Neutrophil (primary cell): ENCODE results near the gene ATP5PF.
A peak's percentile ranks its signal among the peaks of the same experiment; 100 is the strongest.

Experiments used
- H3K27ac ChIP-seq: fragments of 200-600 bp; sonication (generic); 2 replicates; pipeline ENCODE4 v1.5.1; 2016; ENCODE audit warnings: mild to moderate bottlenecking, moderate library complexity
- H3K27me3 ChIP-seq: fragments of 200-600 bp; sonication (generic); 2 replicates; pipeline ENCODE4 v1.6.0; 2016; ENCODE audit warnings: mild to moderate bottlenecking
- H3K36me3 ChIP-seq: fragments of 200-600 bp; sonication (generic); 2 replicates; pipeline ENCODE4 v1.5.1; 2017
- H3K4me1 ChIP-seq, 2 experiments: fragments of 200-600 bp in 1 of 2; sonication (generic) in 1 of 2; 1 replicate in 1 of 2; 2 replicates in 1 of 2; pipeline versions ENCODE4 v1.5.1 to v1.6.1; 2013 to 2016; ENCODE audit warnings: low read depth in 1 of 2, low read length in 1 of 2, mild to moderate bottlenecking in 1 of 2, moderate library complexity in 1 of 2; ENCODE audit not compliant: control insufficient read depth in 1 of 2, insufficient read depth in 1 of 2
- H3K4me3 ChIP-seq, 2 experiments: fragments of 200-600 bp in 1 of 2; sonication (generic) in 1 of 2; 1 replicate in 1 of 2; 2 replicates in 1 of 2; pipeline ENCODE4 v1.5.1; 2013 to 2016; ENCODE audit warnings: low read depth in 1 of 2, low read length in 1 of 2, mild to moderate bottlenecking in 1 of 2, moderate library complexity in 1 of 2
- H3K9me3 ChIP-seq: fragments of 200-600 bp; sonication (generic); 2 replicates; pipeline ENCODE4 v1.5.1; 2016
- TF ChIP-seq, protein P1 (sequence below): fragments of 200-600 bp; sonication (generic); IDR thresholded peaks from 2 replicates; pipeline ENCODE4 v1.5.1; 2016; ENCODE audit warnings: antibody characterized with exemption

ATP5PF gene

DNA sequence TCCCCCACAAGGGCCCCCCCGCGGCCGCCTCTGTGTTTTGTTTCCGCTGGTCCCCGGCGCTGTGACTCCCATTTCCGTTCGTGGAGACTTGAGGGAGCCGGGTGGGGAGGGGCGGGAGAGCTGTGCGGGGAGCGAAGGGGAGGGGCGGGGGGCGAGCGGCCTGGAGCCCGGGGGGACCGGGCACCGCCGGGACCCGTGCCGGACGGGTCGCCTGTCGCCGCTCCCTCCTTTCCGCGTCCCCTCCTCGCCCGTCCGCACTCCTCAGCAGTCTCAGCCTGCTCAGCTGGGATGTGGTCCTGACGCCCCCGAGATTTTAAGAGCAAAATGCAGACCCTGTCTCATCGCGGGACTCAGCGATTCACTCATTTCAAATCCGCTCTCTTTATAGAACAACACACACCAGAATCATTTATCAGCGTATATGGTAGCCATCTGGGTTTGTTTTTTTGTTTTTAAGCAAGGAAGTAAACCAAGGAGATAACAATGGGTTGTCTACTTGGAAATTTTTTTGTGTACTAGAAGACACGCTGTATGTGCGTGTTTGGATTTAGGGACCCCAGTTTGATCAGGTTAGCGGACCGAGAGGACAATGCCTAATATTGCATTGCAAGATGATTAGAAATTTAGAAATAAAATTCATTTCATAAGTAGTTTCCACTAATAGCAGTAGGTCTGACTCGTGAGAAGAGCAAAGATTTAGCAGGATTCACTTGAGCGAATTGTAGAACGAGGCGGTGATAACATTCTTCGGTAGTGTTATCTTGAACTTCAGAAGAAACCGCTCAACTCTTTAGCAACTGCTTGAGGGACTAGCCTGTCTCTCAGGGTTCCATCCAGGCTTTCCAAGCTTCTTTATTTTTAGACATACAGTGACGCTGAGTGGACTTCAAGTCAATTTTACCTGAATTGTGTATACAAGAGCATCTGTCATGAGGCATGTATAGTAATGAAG is 1.2 kb upstream of the ATP5PF start:
- Histone ChIP-seq H3K27me3 (no peaks in the 10 kb centered on the region), H3K4me1 (peaks cover 20 to 23% of the 10 kb centered on the region in 2 experiments), H3K4me3 (peak overlapping the region; percentile 95 to 97), H3K27ac (peak overlapping the region; percentile 92), H3K36me3 (no peaks in the 10 kb centered on the region), H3K9me3 (no peaks in the 10 kb centered on the region)
- TF ChIP-seq, protein P1, sequence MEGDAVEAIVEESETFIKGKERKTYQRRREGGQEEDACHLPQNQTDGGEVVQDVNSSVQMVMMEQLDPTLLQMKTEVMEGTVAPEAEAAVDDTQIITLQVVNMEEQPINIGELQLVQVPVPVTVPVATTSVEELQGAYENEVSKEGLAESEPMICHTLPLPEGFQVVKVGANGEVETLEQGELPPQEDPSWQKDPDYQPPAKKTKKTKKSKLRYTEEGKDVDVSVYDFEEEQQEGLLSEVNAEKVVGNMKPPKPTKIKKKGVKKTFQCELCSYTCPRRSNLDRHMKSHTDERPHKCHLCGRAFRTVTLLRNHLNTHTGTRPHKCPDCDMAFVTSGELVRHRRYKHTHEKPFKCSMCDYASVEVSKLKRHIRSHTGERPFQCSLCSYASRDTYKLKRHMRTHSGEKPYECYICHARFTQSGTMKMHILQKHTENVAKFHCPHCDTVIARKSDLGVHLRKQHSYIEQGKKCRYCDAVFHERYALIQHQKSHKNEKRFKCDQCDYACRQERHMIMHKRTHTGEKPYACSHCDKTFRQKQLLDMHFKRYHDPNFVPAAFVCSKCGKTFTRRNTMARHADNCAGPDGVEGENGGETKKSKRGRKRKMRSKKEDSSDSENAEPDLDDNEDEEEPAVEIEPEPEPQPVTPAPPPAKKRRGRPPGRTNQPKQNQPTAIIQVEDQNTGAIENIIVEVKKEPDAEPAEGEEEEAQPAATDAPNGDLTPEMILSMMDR: no peak

DNA sequence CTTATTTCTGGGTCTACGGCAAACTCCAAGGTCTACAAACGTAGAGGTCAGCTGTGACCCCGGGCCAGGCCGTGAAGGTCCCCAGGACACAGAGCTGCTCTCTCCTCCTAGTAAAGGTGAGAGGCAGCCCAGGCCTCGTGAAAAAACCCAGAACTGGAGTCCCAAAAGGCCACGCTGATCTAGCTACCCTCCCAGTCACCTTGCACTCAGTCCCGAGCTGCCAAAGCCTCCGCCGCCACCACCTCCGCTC is 125 bp downstream of the ATP5PF start:
- peaks cover 20 to 23% of the 10 kb centered on the region in 2 experiments for H3K4me1 ChIP-seq
- H3K27me3 ChIP-seq: no peaks in the 10 kb centered on the region
- TF ChIP-seq, protein P1: no peak
- H3K4me3 ChIP-seq: peak overlapping the region; percentile 95 to 97
- H3K27ac ChIP-seq: peak overlapping the region; percentile 92
- peaks cover 6% of the 10 kb centered on the region for H3K36me3 ChIP-seq
- H3K9me3 ChIP-seq: no peaks in the 10 kb centered on the region

GRCh38 chr21:25733859-25734653 is 648 bp downstream of the ATP5PF start:
- TF ChIP-seq, protein P1: no peak
- peaks cover 20 to 23% of the 10 kb centered on the region in 2 experiments for H3K4me1 ChIP-seq
- no peaks in the 10 kb centered on the region for H3K9me3 ChIP-seq
- peaks cover 12% of the 10 kb centered on the region for H3K36me3 ChIP-seq
- peak overlapping the region; percentile 95 to 97 for H3K4me3 ChIP-seq
- H3K27me3 ChIP-seq: no peaks in the 10 kb centered on the region
- H3K27ac ChIP-seq: peak overlapping the region; percentile 92

DNA sequence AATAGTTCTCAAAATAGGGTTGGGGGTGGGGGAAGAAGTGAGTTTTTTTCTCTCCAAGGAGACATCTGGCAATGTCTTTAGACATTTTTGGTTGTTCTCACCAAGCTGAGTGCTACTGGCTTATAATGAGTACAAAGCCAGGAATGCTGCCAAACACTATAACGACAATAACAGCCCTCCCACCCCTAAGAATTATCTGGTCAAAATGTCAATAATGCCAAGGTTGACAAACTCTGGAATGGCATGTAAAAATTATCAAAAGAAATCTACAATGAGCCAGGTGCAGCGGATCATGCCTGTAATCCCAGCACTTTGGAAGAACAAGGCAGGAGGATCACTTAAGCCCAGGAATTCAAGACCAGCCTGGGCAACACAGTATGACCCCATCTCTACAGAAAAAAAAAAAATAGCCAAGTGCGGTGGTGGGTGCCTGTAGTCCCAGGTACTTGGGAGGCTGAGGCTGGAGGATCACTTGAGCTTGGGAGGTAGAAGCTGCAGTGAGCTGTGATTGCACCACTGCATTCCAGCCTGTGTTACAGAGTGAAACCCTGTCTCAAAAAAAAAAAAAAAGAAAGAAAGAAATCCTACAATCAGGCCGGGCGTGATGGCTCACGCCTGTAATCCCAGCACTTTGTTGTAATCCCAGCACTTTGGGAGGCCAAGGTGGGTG is 2.5 kb downstream of the ATP5PF start:
- H3K36me3 ChIP-seq: peaks cover 30% of the 10 kb centered on the region
- TF ChIP-seq, protein P1: no peak
- H3K27me3 ChIP-seq: no peaks in the 10 kb centered on the region
- no peak overlapping the region for H3K4me3 ChIP-seq
- H3K4me1 ChIP-seq: peaks cover 20 to 23% of the 10 kb centered on the region in 2 experiments
- H3K27ac ChIP-seq: no peak overlapping the region
- H3K9me3 ChIP-seq: no peaks in the 10 kb centered on the region

DNA sequence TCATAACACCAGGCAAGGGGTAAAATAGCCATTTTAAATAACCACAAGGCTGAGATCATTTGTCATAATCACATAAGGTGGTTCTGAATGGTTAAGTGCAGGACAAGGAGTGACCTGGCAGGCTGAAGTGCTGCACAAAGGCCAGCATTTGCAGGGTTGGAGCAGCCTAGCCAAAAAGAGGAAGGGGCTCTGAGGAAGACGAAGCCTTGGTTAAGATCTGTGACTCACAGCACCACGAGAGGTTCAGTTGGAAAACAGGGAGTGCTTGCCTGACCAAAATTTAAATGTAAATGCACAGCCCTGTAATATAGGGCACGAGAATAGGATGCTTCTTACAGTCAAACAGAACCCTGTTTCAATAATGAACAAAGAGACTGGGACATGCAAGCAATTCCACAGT is 12.1 kb downstream of the ATP5PF start:
- Histone ChIP-seq H3K36me3 (peaks cover 62% of the 10 kb centered on the region), H3K9me3 (no peaks in the 10 kb centered on the region), H3K27ac (no peak overlapping the region), H3K4me1 (no peaks in the 10 kb centered on the region), H3K27me3 (no peaks in the 10 kb centered on the region), H3K4me3 (no peak overlapping the region)
- TF ChIP-seq, protein P1: no peak
